HG02870 (cell line): ENCODE results near the gene TUNAR.

ENCODE experiments used
- ATAC-seq: cut with Tn5 transposase; IDR thresholded peaks from one replicate; pipeline ENCODE4 v1.9.1; 2021; ENCODE audit warnings: mild to moderate bottlenecking, moderate library complexity; ENCODE audit not compliant: unreplicated experiment

The TUNAR gene

GRCh38 chr14:95911456-95911855 is 34.8 kb downstream of the TUNAR start:
- no peak for ATAC-seq

- no peak for ATAC-seq
Observed at GRCh38 chr14:95915330-95915729, 38.7 kb downstream of the TUNAR start.

DNA sequence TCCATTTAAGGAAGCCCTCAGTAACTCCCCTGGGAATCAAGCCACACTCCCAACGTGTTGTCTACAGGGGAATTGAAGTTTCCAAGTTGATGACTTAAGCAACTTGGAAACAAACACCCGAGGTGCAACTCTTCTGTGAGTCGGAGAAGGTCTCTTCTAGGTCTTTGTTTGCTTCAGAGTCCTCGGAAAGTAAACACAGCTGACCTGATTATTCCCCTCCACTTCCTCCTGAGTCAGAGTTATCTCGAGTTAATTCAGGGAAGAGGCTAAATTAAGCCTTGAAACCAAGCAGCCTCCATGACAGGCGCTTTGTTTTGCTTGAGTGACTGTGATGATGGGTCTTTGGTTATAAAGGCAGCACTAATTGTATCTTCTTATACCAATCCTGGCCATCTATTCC is 41.8 kb downstream of the TUNAR start:
- ATAC-seq, result no peak

DNA sequence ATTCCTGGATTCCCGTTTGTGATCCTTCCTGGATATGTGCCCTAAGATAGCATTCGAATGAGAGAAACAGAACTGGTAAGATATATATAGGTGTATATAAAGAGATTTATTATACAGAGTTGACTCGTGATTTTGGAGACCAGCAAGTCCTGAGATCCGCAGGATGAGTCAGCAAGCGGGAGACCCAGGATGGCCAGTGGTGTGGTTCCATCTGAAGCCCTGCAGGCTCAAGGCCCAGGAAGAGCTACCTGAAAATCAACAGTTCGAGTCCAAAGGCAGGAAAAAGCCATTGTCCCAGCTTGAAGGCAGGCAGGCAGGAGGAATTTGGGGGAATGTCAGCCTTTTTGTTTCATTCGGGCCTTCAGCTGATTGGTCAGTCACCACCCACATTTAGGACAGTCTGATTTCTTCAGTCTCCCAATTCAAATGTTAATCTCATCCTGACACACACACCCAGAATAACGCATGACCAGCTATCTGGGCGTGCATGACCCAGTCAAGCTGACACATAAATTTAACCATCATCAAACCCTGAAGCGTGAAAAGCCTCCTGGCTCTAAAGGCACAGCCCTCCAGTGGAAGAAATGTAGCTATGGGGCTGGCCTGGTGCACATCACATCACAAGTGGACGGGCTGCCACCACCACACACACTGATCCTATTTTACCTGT is 44.3 kb downstream of the TUNAR start:
- ATAC-seq, result no peak

GRCh38 chr14:95922080-95922479 is 45.4 kb downstream of the TUNAR start:
- ATAC-seq, result no peak

DNA sequence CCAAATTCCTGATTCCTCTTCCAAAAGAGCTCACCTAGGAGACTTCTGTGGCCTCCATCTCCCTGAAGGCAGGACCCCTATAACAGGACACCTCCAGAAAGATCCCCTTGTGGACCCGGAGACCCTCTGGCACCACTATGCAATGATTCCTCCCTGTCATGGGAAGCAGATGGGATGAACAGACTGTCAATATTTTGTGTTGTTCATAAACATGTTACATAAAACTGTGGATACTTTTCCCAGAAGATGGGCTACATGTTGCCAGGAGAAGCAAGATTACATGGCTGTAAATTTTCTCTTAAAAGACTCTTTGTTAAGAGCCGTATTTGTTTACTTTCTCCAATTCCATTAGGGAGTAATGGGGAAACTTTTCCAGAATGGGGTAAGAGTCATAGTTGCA is 52.1 kb downstream of the TUNAR start:
- ATAC-seq, result no peak

DNA sequence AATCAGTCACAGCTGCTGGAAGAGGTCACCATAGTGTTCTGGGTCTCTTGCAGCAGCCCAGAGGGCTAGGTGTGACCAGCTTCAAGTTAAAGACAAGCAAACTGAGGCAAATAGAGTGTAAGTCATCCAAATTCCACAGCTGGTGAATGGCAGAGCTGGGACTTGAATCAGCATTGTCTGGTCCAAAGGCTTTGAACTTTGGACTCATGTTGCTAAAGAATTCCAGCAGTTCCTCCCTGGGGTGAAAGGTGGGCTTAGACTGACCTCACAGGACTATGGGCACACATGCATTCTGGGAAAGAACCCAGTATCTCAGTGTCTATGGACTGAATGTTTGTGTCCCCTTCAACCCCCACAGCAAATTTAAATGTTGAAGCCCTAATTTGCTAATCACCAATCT is 54.8 kb downstream of the TUNAR start:
- no peak for ATAC-seq

DNA sequence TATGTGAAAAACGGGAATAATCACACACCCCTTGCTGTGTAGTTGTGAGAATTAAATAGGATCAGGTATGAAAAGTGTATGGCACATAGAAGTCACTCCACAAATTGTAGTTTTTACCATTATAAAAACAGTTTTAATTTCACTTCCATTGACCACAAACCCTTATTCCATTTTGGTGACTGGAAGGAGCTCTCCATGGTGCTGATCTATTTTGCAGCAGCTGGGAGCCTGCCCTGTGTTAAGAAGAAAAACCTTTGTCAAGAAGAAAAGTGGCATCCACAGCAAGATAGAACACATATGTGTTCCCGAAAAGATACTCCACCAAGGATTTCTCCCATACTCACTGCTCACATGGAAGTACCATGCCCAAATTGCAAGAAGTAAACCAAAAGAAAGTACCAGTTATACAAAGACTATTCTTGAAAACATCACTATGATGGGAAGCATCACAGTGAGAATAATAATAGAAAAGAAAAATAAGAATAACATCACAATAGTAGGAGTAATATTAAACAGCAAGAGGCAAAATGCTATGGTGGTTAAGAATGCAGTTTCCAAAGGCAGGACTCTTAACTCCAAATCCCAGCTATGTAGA is 58.7 kb downstream of the TUNAR start:
- ATAC-seq, result no peak

GRCh38 chr14:95936041-95936440 is 59.4 kb downstream of the TUNAR start:
- no peak for ATAC-seq

DNA sequence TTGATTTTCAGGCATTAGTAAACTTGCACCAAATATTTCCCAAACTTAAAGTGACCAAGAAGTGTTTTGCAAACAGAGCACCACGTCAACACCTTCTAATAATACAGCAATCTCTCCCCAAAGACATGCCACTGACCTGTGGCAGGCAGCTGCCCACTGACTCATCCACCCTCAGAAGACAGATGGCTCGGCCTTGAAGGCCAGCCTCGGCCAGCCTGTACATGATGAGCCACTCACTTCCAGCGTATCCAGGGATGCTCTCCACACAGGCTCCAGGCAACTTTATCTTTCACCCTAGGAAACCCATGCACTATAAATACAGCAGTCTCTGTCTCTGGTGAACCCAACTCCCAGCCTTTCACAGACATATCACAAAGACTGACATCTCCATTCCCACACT is 62.7 kb downstream of the TUNAR start:
- no peak for ATAC-seq

GRCh38 chr14:95941897-95942296 is 65.3 kb downstream of the TUNAR start:
- ATAC-seq, result no peak

DNA sequence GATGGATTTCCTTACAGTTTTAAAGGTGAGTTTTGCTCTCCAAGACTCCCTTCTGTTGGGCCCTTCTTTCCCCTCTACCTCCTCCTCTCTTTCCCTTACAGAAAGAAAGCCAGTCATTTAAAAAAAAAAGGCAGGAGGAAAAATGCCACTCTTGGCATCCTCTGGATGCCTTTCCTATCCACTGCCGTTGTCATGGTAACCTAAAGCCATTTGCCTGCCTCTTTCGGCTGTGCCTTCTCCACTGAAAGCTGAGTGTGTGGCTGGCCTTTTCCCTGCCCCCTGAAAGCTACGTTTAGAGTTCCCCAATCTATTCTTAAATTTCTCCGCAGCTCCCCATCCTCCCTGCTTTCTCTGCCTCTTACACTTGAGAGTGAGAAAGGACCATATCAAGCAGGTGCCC is 67.1 kb downstream of the TUNAR start:
- ATAC-seq, result no peak

- no peak for ATAC-seq
Observed at GRCh38 chr14:95944462-95944861, 67.8 kb downstream of the TUNAR start.

DNA sequence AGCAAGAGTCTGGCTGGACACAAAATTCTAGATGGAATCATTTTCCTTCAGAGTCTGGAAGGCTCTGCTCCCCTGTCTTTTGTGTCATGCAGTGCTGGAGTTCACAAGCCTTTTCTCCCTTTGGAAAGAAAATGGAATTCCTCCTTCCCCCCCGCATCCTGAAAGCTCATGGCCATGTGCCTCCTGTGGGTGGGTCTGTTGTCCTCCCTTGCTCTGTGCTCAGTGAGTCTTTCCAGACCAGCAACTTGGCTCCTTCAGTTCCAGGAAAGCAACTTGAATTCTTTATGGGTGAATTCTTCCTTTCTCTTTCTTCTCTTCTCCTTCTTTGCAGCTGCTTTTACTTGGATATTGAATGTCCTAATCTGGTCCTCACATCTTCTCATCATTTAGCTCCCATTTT is 70.2 kb downstream of the TUNAR start:
- ATAC-seq, result no peak

DNA sequence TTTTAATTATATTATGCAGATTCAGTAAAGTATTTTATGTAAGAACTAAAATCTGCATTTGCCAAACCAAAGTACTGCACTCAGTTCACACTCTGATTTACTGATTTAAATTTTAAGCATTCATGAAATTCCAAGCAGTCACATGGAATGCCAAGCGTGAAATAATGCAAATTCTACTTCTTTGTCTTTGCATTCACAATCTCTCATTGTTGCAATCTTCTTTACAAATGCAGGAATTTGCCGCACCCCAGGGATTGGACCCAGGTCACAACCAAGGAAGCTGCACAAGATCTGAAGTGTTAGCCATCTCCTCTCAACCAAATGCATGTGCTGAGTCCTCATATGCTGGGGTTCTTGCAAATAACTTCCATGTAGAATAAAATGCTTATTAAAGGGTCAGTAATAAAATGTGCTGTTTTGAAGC is 71.9 kb downstream of the TUNAR start:
- no peak for ATAC-seq

- no peak for ATAC-seq
Observed at GRCh38 chr14:95951359-95951758, 74.7 kb downstream of the TUNAR start.

DNA sequence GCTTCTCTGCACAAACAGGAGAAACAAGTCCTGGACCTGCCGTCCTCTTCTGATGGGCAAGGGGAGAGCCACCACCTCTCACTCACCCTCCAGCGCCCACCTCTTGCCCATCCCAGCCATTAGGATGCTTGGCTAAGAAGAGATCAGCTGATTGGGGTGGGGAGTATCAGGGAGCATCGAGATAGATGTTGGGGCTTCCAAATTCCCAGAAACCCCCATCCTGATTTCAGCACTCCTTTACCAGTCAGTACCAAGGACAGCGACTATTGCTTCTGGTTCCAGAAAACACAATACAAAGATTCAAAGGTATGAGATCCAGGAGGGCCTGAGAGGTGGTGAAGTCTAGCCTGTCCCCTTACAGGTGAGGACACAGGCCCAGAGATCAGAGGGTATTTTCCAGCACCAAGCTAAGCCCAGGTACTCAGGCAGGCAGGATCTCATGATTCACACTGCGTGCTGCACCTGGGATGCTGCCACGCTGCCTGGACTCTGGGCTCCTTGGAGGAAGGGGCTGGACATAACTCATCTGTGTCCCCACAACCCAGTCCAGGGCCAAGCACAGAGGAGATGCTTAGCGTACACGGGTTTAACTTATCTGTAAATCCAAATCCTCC is 76.6 kb downstream of the TUNAR start:
- ATAC-seq, result no peak

DNA sequence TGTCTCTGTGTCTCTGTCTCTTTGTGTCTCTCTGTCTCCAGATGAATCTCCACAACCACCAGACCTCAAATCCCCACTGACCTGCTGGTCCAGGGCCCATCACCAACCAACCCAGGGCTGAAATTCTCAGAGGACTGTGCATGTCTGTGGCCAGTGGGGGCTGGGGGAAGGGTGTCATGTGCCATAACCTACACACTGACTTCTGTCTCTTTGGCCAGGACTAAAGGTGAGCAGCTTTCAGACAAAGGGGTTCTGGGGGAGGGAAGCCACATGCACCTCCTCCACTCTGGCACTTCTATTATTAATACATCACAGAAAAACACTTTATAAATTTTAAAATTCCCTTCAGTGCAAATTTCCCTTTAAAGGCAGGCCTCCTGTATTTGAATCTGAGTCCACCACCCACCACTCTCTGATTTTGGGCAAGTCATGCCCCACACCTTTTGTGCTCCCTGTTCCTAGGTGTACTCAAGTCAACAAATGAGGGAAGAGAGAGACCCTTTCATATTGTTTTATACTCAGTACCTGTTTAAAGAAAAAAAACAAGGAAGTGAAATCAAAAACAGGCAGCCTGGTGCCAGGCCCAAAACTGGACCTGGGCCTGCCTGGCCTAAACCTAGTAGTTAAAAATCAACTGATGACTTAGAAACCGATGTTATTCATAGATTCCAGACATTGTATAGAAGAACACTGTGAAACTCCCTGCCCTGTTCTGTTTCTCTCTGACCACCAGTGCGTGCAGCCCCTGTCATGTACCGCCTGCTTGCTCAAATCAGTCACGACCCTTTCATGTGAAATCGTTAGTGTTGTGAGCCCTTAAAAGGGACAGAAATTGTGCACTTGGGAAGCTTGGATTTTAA is 80.2 kb downstream of the TUNAR start:
- ATAC-seq, result no peak

DNA sequence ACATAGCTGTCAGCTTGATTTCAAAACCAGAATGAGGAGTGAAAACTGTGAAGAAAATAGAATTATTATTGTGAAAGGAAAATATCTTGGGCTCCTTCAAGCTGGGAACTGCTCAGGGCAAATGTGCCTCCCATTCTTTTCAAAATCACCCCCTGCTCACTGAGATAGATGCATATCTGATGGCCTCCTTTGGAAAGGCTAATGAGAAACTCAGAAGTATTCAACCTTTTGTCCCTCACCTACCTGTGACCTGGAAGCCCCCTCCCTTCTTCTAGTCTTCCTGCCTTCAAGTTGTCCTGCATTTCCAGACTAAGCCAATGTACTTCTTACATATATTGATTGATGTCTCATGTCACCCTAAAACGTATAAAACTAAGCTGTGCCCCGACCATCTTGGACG is 81.5 kb downstream of the TUNAR start:
- ATAC-seq, result no peak

DNA sequence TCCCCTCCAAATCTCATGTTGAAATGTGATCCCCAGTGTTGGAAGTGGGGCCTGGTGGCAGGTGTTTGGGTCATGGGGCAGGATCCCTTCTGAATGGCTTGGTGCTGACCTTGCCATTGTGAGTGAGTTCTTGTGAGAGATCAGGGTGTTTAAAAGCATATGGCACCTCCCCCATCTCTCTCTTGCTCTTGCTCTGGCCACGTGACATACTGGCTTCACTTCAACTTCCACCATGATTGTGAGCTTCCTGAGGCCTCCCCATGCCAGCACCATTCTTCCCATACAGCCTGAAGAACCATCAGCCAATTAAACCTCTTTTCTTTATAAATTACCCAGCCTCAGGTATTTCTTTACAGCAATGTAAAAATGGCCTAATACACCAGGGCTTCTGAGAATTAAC is 82.7 kb downstream of the TUNAR start:
- ATAC-seq, result no peak

GRCh38 chr14:95961481-95961880 is 84.8 kb downstream of the TUNAR start:
- ATAC-seq, result no peak

DNA sequence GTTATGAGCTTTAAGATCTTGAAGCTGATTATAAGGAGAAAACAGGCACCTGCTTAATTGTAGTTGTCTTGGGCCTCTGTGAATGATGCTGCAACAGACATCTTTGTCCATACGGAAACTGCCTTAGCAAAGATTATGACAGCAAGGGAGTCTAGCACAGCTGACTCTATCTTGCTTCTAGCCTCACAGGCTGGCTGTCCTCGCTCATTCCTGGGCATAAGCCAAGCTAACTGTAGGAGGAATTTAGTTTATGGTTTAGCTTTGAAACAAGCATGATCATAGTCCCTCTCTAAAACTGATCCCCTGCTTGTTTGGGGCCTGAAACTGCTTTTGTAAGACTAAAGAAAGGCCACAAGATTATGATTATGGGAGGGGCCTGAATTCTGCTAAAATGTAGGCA is 88.3 kb downstream of the TUNAR start:
- no peak for ATAC-seq
